NK-92 treated with Interleukin-12 subunit alpha and Interleukin-12 subunit beta, amount 100 ng/mL, for 24 hours (cell line): ENCODE measurements around the gene AADACL3.

Source experiments
- DNase-seq: peaks from one replicate; lab custom pipeline; 2025; lab: John Stamatoyannopoulos, UW

AADACL3 gene

DNA sequence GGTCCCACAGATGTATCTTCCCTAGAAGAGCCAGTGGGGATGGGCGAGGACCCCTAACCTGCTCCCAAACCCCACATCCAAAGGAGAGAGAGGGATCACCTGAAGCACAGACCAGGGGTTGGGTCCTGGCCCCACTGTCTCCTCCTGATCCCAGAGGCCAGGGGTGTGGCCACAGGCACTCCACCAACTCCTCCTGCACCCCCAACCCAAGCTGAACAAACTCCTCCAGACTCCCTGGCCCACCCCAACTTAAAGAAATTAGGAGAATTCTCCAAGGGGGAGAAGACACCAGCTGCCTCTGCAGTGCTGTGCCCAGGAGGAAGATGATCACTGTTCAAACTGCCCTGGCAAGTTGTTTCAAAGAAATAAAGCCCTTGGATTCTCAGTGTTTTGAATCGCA lies 53.1 kb downstream of the AADACL3 start:
- DNase-seq = no peak

DNA sequence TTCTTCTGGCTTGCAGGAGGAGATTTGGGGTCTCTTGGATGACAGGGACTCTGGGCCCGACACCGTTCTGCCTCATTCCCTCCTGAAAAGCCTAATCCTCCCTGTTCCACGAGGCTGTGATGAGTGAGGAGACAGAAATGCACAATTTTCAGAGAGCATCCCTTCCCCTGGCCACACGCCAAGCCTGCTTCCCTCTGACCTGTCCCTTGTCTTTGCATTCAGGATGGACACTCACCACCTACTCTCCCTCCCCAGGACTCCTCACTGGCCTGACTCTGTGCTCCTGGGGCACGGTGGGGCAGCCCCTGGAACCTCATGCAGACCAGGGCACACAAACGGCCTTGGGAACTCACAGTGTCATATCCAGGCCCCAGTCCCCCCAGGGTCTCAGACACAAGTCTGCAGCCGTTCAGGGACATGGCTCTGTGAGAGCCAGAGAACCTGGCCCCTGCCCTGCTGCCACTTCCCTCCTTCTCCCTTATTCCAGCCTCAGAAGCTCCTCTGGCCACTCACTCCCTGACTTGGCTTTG lies 54.1 kb downstream of the AADACL3 start:
- no peak for DNase-seq

DNA sequence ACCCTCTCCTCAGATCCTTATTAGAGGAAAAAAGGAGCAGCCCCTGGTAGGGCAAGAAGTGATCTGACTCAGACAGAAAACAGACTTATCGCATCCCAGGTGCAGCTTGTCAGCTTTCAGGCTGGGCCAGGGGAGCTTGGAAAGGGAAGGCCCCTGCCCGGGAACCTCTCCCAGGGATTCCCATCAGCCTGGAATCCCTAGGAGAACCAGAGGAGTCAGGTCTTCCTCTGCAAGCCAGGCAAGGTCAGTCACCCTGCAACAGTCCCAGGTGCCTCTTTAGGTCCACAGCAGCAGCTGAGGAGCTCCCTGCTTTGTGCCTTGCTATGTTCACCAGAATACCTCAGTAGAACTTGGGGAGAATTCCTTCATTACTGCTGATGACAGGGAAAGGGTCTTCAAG lies 54.7 kb downstream of the AADACL3 start:
- DNase-seq = no peak

DNA sequence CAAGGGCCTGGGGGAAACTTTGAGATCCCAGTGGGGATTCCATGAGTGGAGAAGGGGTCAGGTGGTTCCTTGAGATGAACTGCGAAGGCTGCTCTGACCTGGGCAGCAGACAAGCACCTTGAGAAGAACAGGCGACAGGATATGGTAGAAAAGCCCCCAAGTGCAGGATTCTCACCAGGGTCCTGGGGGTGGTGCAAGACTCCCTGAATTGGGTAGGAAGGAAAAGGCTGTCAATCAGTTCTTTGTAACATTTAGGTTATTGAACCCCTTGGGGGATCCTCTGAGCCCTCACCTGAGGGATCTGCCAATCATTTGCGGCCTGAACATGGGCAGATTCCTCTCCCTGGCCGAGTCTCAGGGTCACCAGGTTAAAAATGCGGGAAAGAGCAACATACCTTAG lies 55.3 kb downstream of the AADACL3 start:
- no peak for DNase-seq

DNA sequence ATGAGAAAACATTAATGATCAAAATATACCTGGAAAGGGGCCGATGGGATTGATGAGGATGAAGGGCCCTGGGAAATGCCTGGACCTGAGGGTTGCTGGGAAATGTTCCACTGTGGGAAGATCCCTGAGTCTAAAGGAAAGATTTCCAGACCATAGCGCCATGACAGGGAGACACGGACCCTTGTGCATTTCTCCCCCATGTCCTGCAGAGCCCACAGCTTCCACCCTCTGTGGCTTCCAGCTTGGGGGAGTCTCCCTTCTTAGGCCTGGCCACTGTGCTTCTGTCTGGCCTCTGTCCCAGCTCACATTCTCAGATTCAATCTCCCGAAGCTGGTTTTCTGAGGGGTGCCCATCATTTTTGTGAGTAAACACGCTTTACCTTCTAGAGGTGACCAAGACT lies 56.6 kb downstream of the AADACL3 start:
- DNase-seq = no peak

- DNase-seq = no peak
Observed at GRCh38 chr1:12773438-12773837, 57.5 kb downstream of the AADACL3 start, which contains the start of gene PRAMEF12. Gene PRAMEF12 (plus strand): TSS chr1:12773738. CDS start chr1:12774868, 1,130 bp downstream.

GRCh38 chr1:12774801-12775345 lies 59.0 kb downstream of the AADACL3 start:
- no peak for DNase-seq

- DNase-seq = no peak
Observed at GRCh38 chr1:12775443-12775842, 59.5 kb downstream of the AADACL3 start.

- no peak for DNase-seq
Observed at GRCh38 chr1:12776801-12777557, 61.1 kb downstream of the AADACL3 start.
